Measurements from ENCODE around the gene TNS3.

GRCh38 chr7:47375121-47375938 is 206.6 kb downstream of the TNS3 start:
- TF ChIP-seq, protein P1, sequence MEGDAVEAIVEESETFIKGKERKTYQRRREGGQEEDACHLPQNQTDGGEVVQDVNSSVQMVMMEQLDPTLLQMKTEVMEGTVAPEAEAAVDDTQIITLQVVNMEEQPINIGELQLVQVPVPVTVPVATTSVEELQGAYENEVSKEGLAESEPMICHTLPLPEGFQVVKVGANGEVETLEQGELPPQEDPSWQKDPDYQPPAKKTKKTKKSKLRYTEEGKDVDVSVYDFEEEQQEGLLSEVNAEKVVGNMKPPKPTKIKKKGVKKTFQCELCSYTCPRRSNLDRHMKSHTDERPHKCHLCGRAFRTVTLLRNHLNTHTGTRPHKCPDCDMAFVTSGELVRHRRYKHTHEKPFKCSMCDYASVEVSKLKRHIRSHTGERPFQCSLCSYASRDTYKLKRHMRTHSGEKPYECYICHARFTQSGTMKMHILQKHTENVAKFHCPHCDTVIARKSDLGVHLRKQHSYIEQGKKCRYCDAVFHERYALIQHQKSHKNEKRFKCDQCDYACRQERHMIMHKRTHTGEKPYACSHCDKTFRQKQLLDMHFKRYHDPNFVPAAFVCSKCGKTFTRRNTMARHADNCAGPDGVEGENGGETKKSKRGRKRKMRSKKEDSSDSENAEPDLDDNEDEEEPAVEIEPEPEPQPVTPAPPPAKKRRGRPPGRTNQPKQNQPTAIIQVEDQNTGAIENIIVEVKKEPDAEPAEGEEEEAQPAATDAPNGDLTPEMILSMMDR (IDR thresholded peaks at IDR 0.05; ENCODE audit: low read length), result no peak
- TF ChIP-seq EZH2 (optimal IDR thresholded peaks at IDR 0.05; ENCODE audit: low read depth, low read length), result no peak
